Measurements from ENCODE around the gene IL24. TPM values are rescaled to one million over a fixed set of nuclear protein-coding genes. Genes with fewer than 3 reads are reported as not detected.
"Not testable (repeated sequence)": the region's sequence is repeated elsewhere in the genome, so short reads cannot be mapped to it uniquely, and the experiment has no call there.

IL24 gene
- total RNA-seq, 1 donor from 2014 or later, result not detected

DNA sequence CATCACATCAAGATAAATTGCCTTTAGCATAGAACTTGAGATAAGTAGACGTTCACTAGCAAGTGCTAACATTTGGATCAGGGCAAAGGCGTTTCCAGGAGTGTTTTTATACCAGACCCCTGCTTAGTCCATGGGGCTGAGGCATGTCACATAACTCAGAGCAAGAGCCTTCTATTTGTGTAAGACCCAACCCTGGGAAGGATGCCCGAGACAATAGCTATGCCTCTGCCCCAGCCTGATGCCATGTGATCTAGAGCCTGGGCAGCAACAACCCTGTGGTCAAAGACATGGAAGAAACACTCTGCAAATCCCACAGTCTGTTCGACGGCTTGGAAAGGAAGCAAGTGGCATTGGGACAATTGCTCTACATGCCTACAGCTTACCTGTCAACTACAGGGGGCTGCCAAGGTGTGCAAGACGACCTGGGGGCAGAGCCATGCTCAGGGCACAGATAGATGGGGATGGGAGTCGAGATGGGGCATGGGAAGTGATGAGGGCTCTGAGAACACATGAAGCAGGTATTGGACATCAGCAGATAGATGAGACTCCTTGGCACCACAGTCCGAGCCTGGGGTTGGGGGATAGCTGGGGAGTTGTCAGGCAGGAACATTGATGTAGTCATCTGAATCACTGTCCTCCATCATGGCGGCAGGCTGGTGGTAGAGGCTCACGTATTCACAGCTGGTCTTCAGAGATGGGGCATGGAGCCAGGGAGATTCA, 7.3 kb downstream of the IL24 start:
- no peak for DNase-seq (ENCODE audit: low spot score)

DNA sequence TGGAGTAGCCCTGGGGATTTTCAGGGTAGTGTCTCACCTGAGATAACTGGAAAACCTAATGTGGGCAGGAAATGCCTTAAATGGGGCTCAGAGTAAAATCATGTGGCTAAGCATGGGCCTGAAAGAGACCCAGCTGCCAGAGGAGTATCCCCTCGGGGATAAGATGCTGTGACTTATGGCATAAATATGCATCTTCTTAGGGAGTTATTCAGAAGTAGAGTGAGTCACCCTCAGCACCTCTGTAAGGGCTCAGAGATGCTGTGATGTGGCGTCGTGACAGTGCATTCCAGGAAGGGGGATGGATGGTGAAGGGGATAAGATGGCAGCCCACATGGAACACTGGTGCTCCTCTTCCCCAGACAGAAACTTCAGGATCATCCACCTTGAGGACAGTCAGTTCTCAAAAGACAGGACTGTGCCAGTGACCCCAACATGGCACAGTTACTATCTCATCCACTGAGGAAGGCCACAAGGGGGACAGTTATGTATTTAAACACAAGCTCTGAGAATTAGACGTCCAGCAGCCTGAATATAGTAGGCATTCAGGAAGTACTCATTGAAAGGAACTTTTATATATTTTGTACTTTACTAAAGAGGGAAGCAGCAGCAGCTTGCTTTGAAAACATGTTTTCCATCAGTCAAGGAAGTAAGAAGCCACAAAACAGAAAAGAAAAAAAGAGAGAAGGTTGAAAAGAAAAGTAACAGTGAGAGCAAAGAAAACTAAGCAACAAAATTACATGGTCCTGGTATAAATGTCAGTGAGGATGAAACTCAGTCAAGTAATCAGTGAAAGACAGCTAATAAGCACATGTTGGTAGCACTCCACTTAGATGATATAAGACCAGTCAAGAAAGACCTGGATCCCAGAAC, 8.3 kb downstream of the IL24 start:
- DNase-seq (ENCODE audit: low spot score), result no peak

DNA sequence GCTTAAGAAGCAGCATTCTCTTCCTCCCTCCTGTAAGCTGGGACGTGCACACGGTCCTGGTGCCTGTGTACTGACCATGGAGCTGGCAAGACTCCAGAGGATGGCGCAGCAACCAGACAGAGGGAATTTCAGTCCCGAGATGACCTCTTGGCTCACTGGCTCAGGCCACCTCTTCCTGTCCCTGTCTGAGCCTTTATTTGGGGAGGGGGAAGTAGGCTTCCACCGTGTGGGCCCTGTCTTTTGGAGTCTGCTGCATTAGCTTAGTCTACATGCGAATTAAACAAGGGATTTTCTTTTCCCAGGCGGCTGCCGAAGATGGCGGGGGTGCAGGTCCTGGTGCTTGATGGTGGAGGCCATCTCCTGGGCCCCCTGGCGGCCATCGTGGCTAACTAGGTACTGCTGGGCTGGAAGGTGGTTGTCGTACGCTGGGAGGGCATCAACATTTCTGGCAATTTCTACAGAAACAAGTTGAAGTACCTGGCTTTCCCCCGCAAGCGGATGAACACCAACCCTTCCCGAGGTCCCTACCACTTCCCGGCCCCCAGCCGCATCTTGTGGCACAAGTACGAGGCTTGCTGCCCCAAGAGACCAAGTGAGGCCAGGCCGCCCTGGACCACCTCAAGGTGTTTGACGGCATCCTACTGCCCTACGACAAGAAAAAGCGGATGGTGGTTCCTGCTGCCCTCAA, 10.2 kb downstream of the IL24 start:
- no peak for DNase-seq (ENCODE audit: low spot score)

DNA sequence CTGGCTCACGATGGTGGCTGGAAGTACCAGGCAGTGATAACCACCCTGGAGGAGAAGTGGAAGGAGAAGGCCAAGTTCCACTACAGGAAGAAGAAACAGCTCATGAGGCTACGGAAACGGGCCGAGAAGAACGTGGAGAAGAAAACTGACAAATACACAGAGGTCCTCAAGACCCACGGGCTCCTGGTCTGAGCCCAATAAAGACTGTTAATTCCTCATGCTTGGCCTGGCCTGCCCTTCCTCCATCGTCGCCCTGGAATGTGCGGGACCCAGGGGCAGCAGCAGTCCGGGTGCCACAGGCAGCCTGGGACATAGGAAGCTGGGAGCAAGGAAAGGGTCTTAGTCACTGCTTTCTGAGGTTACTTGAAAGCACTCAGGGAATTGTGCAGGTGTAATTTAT, 10.8 kb downstream of the IL24 start:
- no peak for DNase-seq (ENCODE audit: low spot score)

DNA sequence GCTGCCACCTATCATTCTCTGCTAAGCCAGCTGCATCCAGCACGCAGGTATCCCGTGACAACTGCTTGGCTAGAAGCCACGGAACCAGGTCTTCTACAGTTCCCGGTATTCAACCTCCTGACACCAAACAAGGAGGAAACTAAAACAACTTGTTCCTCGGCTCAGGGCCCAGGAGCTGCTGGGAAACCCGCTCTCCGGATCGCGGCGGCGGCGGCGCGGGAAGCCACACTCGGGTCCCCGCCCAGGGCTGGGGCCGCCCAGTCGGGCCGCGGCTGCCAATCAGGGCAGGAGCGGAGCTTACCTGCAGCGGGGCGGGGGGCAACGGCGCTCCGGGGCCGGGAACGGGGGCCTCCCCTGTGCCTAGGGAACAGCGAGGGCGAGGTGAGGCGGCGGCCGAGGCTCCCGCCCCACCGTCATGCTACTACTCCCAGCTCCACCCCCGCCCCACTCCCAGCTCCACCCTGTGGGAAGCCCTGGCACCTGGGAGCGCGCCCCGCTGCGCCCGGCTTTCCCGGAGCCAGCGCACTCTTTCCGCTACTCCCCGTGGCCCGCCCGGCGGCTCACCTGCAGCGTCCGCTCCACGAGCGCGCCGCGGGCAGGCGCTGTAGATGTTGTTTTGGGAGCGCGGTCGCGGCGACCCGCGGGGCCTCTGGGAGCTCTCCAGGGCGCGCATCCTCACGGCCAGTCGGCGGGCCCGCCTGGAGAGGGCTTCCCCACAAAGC, 12.1 kb downstream of the IL24 start:
- peak; percentile 41 for DNase-seq (ENCODE audit: low spot score)

DNA sequence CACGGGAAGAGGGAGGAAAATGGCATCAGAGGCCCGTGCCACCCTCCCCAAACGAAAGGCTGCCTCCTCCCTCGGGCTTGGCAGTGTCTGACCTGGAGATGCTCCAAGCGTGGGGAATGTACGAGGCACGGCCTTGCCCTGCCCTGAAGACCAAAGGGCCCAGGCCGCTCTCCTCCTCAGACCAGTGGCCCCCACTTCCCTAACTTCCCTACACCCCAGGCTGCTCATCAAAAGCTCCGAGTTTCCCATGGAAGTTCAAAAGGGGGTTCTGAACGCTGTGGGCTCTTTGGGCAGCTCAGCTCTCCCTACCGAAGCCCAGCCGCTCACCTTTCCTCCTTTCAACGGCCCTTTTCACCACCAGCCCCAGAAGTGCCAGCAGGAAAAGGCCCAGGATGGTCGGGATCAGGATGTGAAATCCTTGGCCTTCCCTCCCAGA, 12.7 kb downstream of the IL24 start:
- no peak for DNase-seq (ENCODE audit: low spot score)

DNA sequence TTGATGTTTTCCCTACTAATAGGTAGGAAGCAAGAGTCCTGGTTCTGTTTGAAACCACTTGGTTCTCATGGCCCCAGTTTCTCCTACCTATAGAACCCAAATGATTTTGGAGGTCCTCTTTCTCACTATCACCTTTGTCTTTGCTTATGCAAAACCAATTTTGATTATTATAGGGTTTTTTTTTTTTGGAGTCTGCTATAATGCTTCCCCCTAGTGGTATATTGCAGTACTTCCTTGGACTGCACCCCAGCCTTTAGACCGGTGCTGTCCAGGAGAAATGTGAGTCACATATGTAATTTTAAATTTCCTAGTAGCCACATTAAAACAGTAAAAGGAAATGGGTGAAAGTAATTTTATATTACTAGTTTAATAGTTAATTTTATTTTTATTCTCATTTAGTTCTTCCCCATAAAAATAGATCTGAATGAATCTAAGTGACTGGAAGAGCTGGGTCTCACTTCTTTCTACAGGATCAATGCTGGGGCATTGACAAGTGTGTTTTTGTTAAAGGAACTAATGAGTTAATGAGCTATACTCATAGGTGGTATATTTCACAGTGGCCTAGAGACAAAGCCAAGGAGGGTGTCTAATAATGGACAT, 13.9 kb downstream of the IL24 start:
- peak; percentile 50 for DNase-seq (ENCODE audit: low spot score)

DNA sequence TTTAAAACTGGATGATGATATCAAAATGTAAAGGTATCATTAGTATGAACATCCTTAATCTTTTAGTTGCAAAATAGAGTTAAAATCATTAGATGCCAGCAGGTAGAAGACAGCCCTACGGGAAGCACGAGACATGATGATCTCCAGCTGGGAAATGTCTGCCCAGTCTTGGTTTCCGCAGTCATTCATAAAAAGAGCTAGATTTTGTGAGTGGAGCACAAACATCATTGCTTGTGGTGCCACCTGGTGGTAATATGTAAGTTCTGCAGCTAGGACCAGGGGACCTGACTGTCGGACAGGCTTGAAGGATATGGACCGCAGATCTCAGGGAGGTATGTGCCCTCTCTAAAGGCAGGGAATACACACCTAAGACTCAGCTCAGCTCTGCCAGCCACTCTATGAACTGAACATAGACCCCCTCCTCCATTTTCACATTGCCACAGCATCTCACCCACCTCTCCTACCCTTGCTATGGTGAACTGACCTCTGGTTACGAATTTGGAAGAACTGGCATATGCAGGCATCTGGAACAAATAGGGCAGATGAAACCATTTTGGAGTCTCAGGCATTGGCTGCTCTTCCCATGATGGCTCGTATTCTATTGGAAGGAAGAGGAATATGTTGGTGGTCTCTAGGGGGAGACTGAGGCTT, 15.3 kb downstream of the IL24 start:
- DNase-seq (ENCODE audit: low spot score), result peak; percentile 88

DNA sequence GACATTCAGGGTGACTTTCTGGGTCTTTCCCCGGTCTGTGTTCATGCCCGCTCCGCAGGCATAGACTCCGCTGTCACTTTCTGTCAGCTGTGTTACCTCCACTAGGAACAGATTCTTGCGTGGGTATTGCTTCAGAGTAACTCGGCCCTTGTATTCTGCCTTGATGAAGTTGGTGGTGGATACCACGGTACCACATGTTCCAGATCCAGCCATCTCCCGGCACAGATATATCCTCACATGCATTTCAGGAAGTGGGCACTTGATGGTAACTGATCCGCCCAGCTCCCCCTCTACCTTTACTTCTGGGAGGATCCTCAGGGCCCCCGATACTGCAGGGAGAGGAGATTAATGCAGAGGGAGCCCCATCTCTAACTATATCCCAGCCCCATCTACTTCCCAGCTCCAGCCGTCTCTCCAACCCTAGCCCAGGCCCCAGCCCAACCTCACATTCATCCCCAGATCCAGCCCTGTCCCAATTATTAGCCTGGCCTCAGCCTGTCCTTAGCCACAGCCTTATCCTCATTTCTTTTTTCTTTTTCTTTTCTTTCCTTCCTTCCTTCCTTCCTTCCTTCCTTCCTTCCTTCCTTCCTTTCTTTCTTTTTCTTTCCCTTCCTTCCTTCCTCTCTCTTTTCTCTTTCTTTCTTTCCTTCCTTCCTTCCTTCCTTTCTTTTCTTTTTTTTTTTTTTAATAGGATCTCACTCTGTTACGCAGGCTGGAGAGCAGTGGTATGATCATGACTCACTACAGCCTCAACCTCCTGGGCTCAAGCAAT, 16.7 kb downstream of the IL24 start:
- no peak for DNase-seq (ENCODE audit: low spot score)

DNA sequence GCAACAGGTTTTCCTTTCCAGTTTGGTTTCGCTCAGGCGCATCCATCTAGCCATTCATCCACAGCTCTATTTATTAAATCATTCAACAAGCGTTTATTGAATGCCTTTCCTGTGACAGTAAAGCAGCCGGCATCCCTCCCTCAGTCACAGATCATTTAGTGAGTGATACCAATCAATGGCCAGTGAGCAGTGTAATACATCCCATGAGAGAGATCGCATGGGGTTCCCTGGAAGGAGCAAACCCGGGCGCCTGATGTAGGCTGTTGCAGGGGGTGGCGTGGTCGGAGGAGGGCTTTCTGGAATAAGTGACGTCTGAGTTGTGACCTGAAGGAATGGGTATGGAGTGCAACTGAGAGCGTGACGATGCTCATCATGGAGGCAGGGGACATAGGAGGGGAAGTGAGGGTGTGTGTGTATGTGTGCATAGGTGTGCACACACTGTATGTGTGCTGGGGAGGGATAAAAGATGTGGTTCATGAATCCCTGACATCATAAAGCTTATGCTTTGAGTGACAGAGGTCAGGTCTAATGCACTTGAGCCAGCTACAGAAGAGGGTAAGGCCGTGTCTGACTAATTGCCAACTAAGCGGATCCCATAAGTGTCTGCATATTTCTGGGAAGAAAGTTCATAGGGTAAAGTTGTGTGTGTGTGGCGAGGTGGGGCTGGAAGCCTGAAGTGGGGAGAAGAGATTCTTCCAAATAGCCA, 17.9 kb downstream of the IL24 start:
- DNase-seq (ENCODE audit: low spot score), result no peak

DNA sequence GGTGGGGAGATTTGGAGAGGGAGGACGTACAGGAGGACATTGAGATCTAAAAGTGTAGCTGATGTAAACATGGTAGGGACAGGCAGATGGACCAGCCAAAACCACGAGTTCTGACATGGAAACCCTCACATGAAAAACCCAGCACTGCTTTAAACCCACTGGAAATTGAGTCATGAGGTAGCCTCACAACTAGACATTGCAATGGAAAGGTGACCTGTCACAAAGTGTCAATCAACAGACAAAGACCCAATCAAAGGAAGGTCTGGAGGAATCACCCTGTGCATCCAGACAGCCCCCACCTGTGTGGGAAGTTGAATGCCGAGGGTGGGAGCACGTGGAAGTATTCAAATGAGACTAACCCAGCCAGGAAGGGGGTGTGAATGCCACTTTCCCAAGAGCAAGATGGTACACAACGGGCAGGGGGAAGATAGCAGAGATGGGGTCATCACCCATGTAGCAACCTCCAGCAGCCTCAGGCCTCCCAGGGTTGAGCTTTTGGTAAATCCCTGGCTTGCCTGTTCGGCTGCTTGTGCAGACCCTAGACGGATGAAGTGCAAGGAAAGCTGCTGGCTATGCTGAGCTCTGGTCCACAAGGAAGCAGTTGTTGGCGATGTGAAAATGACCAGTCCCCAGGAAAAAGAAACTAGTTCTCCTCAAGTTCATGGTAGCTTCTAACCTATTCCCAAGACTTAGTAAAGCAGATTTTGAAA, 18.9 kb downstream of the IL24 start:
- DNase-seq (ENCODE audit: low spot score), result no peak

DNA sequence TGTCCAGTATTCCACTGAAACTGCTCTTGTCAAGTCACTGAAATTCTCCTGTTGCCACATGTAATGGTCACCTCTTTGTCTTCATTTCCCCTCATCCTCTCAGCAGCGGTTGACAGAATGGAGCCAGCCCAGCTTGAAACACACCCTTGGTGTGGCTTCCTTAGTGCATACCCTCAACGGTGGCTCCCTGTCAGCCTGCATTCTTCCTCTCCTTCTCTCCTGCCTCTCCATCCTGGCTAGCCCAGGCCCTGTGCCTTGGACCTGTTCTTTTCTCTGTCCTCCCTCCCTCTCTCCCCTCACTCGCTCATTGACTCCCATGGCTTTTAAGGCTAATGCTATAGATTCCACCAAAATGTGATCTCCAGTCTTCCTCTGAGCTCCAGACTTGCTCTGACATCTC, 20.8 kb downstream of the IL24 start:
- no peak for DNase-seq (ENCODE audit: low spot score)

DNA sequence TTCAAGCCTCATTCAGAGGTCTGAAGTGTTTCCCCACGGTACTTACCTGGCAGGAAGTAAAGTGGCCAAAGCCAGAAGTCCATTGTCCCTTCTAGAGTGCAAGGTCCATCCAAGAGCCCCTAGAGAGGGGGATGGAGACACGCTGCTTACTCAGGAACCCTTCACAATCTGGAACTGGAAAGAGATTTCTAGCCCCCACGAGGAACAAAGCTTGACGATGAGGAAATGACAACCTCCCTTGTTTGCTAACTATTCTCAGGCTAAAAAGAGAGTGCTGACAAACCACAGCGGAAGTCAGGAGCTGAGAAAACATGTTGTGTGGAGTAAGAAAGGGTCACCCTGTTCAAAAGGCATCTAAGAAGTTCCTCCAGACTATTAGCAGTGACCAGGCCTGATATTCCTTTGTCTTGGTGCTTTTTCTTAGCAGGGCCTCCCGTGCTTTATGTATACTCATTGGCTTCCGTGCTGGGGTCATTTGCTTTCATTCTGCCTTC, 24.6 kb downstream of the IL24 start, which contains the start of gene FCMR:
Gene FCMR (minus strand): TSS at position 170 of the 494 bp plus-strand sequence. CDS start 87 bp downstream, at position 83.
- peak; percentile 37 for DNase-seq (ENCODE audit: low spot score)

DNA sequence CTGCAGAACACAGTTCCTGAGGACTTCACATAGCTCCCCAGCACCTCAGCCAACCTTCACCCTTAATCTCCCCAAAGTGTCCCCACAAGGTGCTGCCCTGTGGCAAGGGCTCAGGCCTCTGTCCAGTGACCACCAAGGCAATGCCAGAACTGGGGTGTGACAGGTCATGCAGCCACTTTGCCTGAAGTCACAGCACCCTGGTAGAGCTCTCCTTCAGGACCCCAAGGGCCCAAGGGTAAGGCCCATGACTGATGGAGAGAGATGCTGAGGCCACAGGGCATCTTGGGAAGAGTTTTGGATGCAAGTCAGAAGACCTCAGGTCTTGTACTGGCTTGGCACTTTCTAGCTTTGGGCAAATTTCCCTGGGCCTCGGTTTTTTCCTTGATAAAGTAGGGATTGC, 25.3 kb downstream of the IL24 start:
- no peak for DNase-seq (ENCODE audit: low spot score)

DNA sequence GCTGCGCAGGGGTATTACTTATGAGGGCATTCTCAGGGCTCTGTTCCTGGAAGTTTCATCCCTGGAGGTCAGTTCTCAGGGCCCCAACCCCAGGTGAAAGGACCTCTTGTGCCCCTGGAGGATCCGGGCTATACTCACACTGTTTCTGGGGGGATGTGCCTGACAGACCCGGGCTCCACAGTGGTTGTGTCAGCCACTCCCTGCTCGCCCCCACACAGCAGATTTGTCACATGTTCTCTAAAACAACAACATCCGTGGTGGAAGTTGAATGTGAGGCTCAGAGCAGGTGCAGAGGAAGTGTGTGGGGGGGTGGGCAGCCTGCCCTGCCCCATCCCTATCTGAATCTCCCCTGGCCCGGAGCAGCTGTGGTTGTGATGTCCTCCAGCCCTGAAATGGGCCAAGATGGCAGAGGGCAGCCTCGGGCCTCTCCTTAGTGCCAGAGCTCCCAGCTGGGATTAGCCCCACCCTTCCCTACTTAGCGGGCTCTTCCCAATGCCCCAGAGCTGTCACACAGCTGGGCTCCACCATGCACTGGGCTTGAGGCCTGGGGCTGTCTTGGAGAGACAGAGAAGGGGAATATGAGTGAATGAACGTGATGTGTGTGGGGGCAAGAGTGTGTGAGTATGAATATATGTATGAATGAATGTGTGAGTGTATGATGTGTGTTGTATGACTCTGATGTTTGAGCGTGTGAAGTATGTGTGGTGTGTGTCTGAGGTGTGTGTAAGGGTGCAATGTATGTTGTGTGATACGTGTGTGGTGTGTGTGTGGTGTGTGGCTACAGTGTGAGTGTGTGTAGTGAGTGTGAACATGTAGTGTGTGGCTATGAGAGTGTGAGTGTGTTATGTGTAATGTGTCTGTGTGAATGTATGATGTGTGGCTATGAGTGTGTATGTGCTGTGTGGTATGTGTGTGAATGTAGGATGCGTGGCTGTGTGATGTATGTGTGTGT, 26.0 kb downstream of the IL24 start:
- DNase-seq (ENCODE audit: low spot score), result no peak

DNA sequence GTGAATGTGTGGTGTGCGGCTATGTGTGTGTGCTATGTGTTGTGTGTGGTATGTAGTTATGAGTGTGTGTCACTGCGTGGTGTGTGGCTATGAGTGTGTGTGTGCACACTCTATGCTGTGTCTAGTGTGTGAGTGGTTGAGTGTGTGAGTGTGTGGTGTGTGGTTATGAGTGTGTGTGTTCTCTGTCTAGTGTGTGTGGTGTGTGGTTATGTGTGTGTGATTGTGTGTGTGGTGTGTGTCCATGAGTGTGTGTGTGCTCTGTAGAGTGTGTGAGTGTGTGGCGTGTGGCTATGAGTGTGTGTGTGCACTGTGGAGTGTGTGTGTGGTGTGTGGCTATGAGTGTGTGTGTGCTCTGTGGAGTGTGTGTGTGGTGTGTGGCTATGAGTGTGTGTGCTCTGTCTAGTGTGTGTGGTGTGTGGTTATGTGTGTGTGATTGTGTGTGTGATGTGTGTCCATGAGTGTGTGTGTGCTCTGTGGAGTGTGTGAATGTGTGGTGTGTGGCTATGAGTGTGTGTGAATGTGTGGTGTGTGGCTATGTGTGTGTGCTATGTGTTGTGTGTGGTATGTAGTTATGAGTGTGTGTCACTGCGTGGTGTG, 26.8 kb downstream of the IL24 start:
- DNase-seq (ENCODE audit: low spot score), result not testable (repeated sequence)
